ENCODE measurements around the gene KRT13. TPM values are rescaled to one million over a fixed set of nuclear protein-coding genes. Genes with fewer than 3 reads are reported as not detected.

Gene KRT13
- total and polyA plus RNA-seq, 12 donors = 0.54 to 20.0 (median 3.5) TPM; not detected in 7

GRCh38 chr17:41547921-41548843, 42.8 kb upstream of the KRT13 start:
- peak; percentile 70 to 91 (median 87) for DNase-seq
- H3K4me3 ChIP-seq = peak overlapping the region in 1 of 4 donors; percentile 26
- 27 to 37% (median 32%) methylated on average over 10 to 23 of the region's 23 CpGs for WGBS, 4 donors
- no peaks in the 10 kb centered on the region for H3K9me3 ChIP-seq (replicated peaks in 1 of 3)
- H3K27me3 ChIP-seq = no peaks in the 10 kb centered on the region
- peaks cover 15 to 19% of the 10 kb centered on the region in 2 donors for H3K4me1 ChIP-seq (replicated peaks in 1 of 2)
- peak overlapping the region in 2 of 5 donors; percentile 57 to 72 for H3K27ac ChIP-seq
- TF ChIP-seq, protein P1, sequence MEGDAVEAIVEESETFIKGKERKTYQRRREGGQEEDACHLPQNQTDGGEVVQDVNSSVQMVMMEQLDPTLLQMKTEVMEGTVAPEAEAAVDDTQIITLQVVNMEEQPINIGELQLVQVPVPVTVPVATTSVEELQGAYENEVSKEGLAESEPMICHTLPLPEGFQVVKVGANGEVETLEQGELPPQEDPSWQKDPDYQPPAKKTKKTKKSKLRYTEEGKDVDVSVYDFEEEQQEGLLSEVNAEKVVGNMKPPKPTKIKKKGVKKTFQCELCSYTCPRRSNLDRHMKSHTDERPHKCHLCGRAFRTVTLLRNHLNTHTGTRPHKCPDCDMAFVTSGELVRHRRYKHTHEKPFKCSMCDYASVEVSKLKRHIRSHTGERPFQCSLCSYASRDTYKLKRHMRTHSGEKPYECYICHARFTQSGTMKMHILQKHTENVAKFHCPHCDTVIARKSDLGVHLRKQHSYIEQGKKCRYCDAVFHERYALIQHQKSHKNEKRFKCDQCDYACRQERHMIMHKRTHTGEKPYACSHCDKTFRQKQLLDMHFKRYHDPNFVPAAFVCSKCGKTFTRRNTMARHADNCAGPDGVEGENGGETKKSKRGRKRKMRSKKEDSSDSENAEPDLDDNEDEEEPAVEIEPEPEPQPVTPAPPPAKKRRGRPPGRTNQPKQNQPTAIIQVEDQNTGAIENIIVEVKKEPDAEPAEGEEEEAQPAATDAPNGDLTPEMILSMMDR (IDR thresholded peaks at IDR 0.05) = no peak
- TF ChIP-seq POLR2A (IDR thresholded peaks at IDR 0.05) = no peak
- intact Hi-C loops (cut with DNase I) = loop anchor here in 1 of 2 donors (2.0 to 5.0 kb wide), 2 partner anchors 101 to 636 kb away; no protein-coding TSS in a partner anchor
- H3K36me3 ChIP-seq (replicated peaks in 1 of 2) = no peaks in the 10 kb centered on the region

DNA sequence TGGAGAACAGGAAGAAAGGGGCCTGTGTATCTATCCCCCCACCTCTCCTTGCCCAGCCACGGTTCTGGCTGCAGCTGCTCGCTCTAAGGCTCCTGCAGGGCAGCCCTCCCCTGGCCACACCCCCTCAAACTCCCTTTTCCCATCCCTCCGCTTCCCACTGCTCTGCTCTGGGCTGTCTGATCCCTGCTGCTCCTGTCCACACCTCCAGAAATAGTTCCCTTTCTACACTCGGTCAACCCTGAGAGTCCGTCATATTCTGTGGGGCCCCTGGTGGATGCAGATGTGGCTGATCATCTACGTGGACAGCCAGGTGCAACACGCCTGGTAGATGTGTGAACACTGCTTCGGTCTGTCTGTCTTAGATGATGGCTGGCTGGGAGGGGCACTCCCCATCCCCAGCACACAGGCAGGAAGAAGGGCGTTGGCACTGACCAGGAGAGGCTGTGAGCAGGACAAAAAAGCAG, 42.0 kb upstream of the KRT13 start:
- TF ChIP-seq POLR2A (IDR thresholded peaks at IDR 0.05) = no peak
- TF ChIP-seq, protein P1 (IDR thresholded peaks at IDR 0.05) = no peak
- WGBS, 4 donors = 82 to 84% (median 83%) methylated on average over 9 of the region's 9 CpGs
- Histone ChIP-seq H3K4me1 (replicated peaks in 1 of 2) (peaks cover 15 to 19% of the 10 kb centered on the region in 2 donors), H3K9me3 (replicated peaks in 1 of 3) (no peaks in the 10 kb centered on the region), H3K27me3 (no peaks in the 10 kb centered on the region), H3K27ac (peak overlapping the region in 2 of 5 donors; percentile 57 to 72), H3K36me3 (replicated peaks in 1 of 2) (no peaks in the 10 kb centered on the region), H3K4me3 (no peak overlapping the region)
- intact Hi-C loops (cut with DNase I) = loop anchor here in 1 of 2 donors (5.0 kb wide), 1 partner anchor 635 kb away; no protein-coding TSS in a partner anchor
- no peak for DNase-seq

DNA sequence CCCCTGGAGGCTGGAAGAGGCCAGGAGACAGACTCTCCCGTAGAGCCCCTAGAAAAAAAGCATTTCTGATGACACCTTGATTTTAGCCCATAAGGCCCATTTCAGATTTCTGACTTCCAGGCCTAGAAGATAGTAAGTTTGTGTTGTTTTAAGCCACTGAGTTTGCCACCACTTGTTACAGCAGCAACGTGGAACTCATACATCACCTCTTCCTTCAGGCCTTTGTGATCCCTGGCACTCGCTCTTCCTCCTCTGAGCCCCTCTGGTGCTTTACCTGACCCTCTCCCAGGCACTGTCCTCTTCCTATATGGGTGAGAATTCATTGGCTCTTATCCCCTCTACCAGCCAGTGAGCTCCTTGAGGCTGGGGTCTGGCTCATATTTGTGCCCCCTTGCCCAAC, 41.4 kb upstream of the KRT13 start:
- no peak overlapping the region for H3K27ac ChIP-seq
- 97 to 100% (median 99%) methylated on average over 3 of the region's 3 CpGs for WGBS, 4 donors

More for the DNA sequence above, 41.4 kb upstream of the KRT13 start:
- Histone ChIP-seq H3K9me3 (replicated peaks in 1 of 3) (no peaks in the 10 kb centered on the region), H3K4me3 (no peak overlapping the region), H3K27me3 (no peaks in the 10 kb centered on the region), H3K36me3 (replicated peaks in 1 of 2) (no peaks in the 10 kb centered on the region), H3K4me1 (replicated peaks in 1 of 2) (peaks cover 15 to 19% of the 10 kb centered on the region in 2 donors)
- intact Hi-C loops (cut with DNase I) = loop anchor here in 1 of 2 donors (5.0 kb wide), 1 partner anchor 635 kb away; no protein-coding TSS in a partner anchor
- DNase-seq = no peak
- TF ChIP-seq POLR2A (IDR thresholded peaks at IDR 0.05) = no peak
- TF ChIP-seq, protein P1 (IDR thresholded peaks at IDR 0.05) = no peak
